RCC 7860 (cell line): ENCODE results near the gene ST6GAL2.

Experiments used
- DNase-seq: peaks from one replicate; pipeline ENCODE4 v3.0.0-alpha.2; 2015; ENCODE audit warnings: low spot score
- FAIRE-seq: peaks from 2 replicates; lab custom pipeline; 2012; peaks lifted over from hg19 to GRCh38; lab: Jason Lieb, UNC

Gene ST6GAL2

GRCh38 chr2:106885971-106886915 lies at the start of gene ST6GAL2:
Gene ST6GAL2, minus strand, starts transcription at chr2:106886167. Its CDS starts 42,190 bp downstream, at chr2:106843977.
- FAIRE-seq: no peak
- DNase-seq: no peak

DNA sequence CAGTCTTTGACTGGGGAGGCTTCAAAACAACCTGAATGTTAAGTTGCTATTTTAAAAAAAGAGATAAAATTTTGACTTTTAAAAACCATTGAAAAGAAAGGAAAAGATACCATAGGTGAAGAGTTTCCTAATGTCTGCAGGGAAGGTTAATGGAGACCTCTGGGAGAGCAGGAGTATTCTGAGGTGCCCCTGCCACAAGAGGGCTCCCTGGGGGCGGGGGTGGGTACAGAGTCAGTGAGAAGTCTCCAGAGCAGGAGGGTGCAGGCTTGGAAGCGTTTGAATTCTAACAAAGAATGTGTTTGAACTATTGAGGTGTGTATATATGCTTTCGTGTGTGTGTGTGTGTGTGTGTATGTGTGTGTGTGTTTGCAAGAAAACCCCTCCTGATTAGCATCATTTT lies 46.7 kb upstream of the ST6GAL2 start:
- DNase-seq: no peak
- no peak for FAIRE-seq

- FAIRE-seq: no peak
- DNase-seq: no peak
Observed at GRCh38 chr2:106931717-106932335, 45.9 kb upstream of the ST6GAL2 start.

- no peak for FAIRE-seq
- no peak for DNase-seq
Observed at GRCh38 chr2:106921451-106921850, 35.5 kb upstream of the ST6GAL2 start.

DNA sequence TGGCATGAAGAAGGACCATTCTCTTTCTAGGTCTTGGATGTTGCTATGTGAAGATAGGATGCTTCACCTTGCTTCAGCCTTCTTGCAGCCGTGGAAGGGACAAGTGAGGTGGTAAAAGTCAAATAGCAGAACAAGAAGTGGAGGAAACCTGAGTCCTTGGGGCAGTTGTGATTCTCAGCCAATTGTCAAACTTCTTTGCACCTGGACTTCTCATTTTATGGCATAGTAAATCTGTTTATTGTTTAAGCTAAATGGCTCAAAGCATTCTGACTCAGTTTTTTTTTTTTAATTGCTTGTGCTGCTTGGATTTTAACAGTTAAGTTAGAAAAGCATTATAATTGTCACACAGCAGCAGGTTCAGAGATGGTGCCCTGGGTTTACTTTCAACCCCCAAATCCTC lies 33.0 kb upstream of the ST6GAL2 start:
- DNase-seq: no peak
- no peak for FAIRE-seq

DNA sequence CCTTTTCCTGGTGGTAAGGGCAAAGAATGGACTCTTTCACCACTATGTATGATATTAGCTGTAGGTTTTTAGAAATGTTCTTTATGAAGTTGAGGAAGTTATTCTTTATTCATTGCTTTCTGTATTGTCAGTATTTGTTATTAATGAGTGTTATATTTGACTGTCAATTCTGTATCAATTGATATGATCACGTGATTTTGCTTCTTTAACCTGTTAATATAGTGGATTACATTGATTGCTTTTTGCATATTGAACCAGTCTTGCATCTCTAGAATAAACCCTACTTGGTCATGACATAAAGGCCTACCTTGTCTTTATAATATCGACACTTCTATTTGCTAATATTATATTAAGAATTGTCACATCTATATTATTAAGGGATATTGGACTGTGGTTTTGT lies 18.3 kb upstream of the ST6GAL2 start:
- no peak for FAIRE-seq
- DNase-seq: no peak

- FAIRE-seq: no peak
- no peak for DNase-seq
Observed at GRCh38 chr2:106899786-106900530, 14.0 kb upstream of the ST6GAL2 start.

DNA sequence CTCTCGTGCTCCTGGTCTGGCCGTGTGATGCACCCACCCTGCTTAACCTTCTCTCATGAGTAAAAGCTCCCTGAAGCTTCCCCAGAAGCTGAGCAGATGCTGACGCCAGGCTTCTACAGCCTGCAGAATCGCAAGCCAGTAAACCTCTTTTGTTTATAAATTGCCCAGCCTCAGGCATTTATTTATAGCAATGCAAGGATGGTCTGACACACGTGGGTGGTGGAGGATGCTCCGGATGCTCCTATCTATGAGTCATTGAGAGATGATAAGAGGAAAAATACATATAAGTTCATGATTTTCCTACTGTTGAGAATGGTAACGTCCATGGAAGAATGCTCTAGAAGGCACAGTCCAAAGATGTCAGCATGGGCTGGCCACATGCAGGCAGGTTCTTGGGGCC lies 8.6 kb upstream of the ST6GAL2 start:
- DNase-seq (no peak), FAIRE-seq (no peak)

GRCh38 chr2:106892048-106892447 lies 6.1 kb upstream of the ST6GAL2 start:
- no peak for FAIRE-seq
- DNase-seq: no peak

- DNase-seq (no peak), FAIRE-seq (no peak)
Observed at GRCh38 chr2:106890606-106891005, 4.6 kb upstream of the ST6GAL2 start.

DNA sequence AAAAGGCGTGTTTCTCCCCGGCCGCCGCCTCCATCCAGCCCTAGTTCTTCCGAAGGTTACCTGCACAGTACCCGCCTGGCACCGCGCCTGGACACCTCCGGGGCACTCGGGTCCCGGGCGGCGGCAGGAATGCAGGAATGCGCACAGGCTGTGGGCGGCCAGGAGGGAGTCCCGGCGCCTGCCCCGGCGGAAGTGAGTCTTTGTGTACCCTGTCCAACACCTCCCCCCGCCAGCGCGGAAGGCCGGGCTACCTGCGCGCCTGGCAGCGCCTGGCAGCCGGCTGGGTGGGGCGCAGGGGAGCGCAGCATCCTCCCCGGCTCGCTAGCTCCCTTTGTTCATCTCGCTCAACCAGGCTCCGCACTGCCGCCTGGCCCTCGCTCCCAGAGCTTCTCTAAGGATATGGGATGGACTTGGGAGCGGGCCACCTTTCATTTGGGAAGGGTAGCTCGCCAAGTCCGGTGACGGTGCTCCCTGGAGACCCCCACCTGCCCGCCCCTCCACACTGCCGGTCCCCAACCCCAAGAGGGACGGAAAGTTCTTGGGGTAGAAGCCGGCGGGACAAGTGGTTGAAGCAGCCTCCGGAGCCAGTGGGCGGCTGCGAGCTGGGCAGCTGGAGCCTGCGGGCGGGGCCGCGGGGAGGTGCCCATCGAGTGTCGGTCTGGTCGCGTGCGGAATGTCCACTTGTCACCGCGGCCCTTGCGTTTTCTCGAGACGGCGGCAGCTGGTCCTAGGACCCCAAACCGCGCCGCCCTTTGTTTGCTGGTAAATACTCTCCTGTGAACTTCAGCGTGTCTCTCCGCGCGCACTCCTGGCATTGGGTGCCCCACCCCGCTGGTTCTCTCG lies 1.2 kb upstream of the ST6GAL2 start:
- DNase-seq (no peak), FAIRE-seq (no peak)

GRCh38 chr2:106885329-106885728 lies 638 bp downstream of the ST6GAL2 start:
- FAIRE-seq (no peak), DNase-seq (no peak)

DNA sequence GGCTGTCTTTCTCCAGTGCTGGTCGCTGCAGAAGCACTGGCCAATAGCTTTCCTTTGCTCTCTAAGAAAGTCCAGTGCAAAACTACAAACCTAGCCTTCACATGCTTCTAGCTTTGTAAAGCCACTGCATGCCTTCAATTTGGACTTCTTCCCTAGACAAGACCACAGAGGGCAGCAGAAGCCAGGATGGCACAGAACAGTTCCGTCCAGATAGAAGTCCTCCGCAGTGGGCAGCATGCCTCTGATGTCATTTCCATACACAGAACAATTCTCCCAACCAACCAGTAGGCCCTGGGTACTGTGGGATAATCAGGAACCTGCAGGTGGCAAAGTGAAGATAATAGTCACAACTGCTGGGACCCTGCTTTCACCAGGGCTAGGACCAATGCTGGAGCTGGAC lies 3.3 kb downstream of the ST6GAL2 start:
- FAIRE-seq: no peak
- DNase-seq: no peak

DNA sequence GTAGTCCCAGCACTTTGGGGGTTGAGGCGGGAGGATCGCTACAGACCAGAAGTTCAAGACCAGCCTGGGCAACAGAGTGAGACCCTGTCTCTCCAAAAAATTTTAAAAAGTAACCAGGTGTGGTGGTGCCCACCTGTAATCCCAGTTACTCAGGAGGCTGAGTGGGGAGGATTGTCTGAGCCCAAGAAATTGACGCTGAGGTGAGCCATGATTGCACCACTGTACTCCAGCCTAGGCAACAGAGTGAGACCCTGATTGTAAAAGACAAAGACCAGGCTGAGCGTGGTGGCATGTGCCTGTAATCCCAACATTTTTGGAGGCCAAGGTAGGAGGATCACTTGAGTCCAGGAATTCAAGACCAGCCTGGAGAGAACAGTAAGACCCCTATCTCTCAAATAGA lies 7.8 kb downstream of the ST6GAL2 start:
- DNase-seq (no peak), FAIRE-seq (no peak)

- no peak for FAIRE-seq
- DNase-seq: no peak
Observed at GRCh38 chr2:106876699-106877098, 9.3 kb downstream of the ST6GAL2 start.

DNA sequence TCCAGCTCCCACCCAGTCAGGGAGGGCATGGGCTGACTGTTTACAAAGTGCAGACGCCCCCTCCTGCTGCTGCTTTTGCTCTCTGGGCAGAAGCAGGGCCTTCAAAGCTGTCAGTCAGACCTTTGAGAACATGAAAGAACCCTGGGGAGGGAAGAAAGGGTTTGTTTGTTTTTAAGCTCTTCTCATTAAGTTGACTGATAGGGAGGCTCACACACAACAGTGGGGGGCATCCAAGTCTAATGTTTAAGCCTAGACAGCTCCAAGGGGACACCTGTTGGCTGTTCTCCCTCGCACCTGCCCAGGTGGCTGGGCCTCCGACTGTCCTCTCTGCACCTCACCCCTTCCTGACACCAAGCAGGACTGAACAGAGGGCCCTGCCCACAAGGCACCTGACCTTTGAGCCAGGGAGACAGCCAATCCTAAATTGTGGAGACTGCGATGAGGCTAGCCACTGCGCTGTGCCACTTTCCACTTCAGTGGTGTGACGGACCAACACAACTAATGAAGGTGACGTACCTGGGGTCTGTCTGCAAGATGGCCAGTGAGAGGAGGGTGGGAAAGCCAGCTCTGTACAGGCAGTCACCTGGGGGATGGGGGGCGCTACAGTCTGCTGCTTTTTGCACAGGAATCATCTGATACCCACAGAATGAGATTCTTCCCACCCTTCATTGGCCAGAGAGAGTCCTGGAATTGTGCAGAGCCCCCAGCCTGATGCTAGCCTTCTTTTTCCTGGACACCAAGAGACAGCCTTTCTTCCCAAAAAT lies 16.3 kb downstream of the ST6GAL2 start:
- DNase-seq: no peak
- FAIRE-seq: no peak

DNA sequence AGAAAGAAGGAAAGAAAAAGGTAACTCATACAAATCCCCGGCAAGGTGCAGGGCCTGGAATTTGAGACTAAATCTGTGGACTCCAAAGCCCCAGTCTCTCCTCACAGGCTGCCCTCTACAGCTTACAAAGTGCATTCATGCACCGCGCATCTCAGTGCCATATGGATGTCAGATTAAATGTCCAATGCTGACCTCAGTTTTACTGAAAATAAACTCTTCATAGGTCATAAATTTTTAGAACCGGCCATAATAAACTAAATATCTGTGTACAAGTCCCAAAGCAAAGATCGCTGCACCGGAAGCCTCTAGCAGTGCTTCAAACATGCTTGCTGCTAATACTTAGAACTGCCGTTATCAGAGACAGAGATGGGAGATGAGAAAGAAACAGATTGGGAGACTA lies 17.7 kb downstream of the ST6GAL2 start:
- DNase-seq: no peak
- FAIRE-seq: no peak

DNA sequence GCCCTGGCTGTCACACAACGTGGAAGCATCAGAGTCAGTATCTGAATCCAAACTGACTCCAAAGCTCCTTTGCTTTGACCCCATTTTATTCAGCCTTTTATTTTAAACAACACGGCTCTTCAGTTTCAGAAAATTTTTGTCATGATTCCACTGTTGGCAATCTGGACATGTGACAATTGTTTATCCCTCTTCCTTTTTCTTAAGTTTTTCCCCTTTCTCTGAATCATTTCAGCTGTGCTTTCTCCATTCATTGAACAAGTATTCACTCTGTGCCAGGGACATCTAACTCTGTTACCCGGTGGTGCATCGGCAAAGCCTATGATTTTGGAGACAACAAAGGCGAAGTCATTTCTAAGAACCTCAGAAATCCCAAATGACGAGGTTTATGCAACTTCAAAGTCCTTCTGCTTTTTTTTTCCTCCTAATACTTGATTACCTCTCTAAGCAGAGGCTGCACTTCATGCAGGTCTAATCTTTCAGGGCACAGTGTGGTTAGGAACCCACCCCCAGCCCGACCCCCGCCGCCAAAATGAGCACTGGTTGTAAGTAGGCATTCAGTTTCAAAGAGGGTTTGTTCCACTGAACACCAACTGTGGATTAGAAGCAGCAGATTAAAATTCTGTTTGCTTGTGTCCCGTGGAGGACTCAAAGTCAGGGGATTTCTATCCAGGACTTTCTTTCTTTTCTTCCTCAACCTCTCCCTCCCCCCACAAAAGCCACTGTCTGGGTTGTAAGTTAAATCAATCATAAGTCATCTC lies 18.6 kb downstream of the ST6GAL2 start:
- no peak for DNase-seq
- no peak for FAIRE-seq

GRCh38 chr2:106866641-106867040 lies 19.3 kb downstream of the ST6GAL2 start:
- DNase-seq (no peak), FAIRE-seq (no peak)
